HG02798 (cell line): Measurements from ENCODE around the gene ANKLE2.
A peak's percentile ranks its signal among the peaks of the same experiment; 100 is the strongest.
"Not testable (repeated sequence)": the region's sequence is repeated elsewhere in the genome, so short reads cannot be mapped to it uniquely, and the experiment has no call there.

Source experiments
- ATAC-seq: cut with Tn5 transposase; IDR thresholded peaks from one replicate; pipeline ENCODE4 v1.9.1; 2021; ENCODE audit warnings: mild to moderate bottlenecking; ENCODE audit not compliant: unreplicated experiment, poor library complexity

ANKLE2 gene

DNA sequence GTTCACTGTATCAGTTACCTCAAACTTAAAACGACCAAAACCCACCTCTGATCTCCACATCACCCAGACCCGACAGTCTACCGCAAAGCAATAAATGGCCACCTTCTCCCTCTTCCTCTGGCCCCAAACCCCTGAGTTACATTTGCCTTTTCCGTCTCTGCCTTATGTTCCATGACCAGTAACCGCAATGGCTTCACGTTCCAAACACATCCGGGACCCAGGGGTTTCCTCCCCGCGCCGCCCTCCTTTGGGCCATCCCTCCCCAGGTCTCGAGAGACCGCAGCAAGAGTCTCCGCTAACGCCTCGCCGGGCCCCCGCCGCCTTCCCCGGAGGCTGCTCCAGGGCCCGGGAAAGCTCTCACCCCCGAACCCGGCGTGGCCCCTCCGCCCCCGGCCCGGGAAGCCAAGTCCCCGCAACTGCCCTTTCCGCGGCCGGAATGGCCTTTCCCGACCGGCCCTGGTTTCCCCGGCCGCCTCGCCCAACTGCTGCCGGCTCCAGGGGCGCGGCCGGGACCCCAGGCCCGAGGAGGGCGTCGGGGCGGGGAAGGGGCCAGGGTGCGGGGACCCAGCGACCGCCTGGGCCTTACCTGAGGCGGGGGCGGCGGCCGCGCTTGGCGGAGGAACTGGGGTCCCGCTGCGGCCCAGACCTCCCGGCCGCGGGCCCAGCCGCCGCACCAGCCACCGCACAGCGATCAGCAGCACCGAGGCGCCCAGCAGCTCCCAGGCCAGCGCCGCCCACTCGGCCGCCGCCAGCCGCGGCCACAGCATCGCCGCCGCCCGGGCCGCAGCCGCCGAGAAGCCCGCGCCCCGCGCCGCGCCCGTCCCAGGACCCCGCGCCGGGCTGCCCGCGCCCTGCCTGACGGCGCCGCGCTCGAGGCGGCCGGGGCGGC is at the start of gene ANKLE2:
Gene ANKLE2 (minus strand): TSS at position 801 of the 889 bp plus-strand sequence. CDS start 34 bp downstream, at position 767.
- peak; percentile 12 for ATAC-seq

- ATAC-seq, result not testable (repeated sequence)
These were observed 47.8 kb upstream of the ANKLE2 start for GRCh38 chr12:132809391-132809790.

- no peak for ATAC-seq
These were observed 45.9 kb upstream of the ANKLE2 start for GRCh38 chr12:132807295-132808092.

DNA sequence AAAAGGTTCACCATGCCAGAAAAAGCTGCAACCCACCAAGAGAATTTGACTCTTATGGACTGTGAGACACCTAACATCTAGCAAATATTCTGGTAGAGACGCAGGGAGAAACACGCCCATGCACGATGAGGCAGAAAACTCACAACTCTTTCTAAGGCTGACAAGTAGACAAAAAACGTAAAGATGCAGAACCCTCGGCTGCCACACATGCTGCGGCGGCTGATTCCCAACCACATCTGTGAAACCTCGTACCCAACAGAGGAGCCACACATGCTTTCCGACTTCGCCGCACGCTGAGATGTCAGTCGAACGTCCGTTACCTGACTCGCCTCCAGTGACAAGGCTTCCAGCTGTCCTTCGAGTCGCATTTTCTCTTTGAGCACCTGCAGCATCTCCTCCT is 45.2 kb upstream of the ANKLE2 start:
- no peak for ATAC-seq

- no peak for ATAC-seq
These were observed 42.8 kb upstream of the ANKLE2 start for GRCh38 chr12:132804426-132804861.

GRCh38 chr12:132803888-132804287 is 42.3 kb upstream of the ANKLE2 start:
- ATAC-seq, result no peak

- ATAC-seq, result no peak
These were observed 41.5 kb upstream of the ANKLE2 start for GRCh38 chr12:132803125-132803524.

- ATAC-seq, result no peak
These were observed 40.1 kb upstream of the ANKLE2 start for GRCh38 chr12:132801741-132802140.

- ATAC-seq, result no peak
These were observed 37.2 kb upstream of the ANKLE2 start for GRCh38 chr12:132798836-132799235.

DNA sequence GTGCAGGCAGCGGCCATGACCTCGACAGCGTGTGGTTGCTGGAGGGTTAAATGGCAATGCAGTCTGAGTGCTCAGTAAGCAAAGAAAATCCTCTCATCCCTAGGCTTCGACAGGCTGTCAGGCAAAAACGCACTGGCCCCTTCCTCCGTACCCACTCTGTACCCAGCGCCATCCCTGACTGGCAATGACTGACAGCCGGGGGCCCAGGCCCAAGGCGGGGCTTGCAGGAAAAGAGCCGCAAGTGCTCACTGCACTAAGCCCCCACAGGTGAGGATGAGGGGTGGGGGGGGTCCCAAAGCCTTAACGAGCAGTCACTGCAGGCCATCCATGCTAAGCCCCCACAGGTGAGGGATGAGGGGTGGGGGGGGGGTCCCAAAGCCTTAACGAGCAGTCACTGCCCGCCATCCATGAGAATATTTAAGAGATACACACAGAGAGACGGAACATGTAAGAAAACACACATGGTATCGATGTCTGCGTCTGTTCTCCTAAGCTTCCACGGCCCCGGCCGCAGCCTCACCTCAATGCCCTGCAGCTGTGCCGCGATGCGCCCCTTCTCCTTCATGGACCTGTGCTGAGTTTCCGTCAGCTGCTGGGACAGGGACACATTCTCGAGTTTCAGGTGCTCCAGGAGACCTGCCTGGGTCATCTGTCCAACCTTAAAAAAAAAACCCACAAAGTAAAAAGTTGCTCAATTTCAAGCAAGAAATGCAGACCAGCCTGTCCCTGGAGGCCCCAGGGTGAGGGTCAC is 36.4 kb upstream of the ANKLE2 start:
- ATAC-seq, result no peak

GRCh38 chr12:132795847-132796246 is 34.2 kb upstream of the ANKLE2 start:
- no peak for ATAC-seq

GRCh38 chr12:132791940-132792339 is 30.3 kb upstream of the ANKLE2 start:
- not testable (repeated sequence) for ATAC-seq

DNA sequence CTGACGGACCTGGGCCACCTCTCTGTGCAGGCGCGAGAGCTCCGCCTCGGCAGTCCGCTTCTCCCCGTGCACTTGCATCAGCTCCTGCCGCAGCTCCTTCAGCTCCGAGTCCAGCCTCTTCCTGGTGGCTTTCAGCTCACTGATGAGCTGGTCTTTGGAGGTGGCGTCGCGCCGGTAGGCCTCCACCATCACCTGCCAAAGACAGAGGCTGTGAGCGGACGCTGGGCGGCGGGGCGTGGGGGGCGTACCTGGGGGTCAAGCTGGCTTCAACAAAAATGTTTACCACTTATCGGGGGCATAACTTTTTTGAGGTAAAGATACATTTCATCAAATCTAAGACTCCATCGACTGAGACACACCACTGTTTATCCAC is 27.5 kb upstream of the ANKLE2 start:
- no peak for ATAC-seq

- ATAC-seq, result no peak
These were observed 26.9 kb upstream of the ANKLE2 start for GRCh38 chr12:132788375-132789098.

DNA sequence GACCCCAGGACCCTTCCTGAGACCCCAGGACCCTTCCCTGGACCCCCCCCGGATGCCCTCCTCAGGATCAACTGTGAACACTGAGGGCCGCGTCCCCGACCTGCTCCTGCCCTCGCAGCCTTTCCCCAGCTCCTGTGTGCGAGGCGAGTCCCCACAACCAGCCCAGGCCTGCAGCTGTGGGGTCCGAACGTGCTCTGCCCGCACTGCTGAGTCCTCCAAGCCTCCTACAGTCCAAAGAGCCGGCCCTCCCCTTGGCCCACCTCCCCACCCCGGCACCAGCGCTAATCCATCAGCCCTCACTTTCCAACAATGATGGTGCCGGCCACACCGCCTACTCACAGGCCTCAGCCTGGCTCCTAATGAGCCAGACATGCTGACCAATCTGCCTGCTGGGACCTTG is 26.2 kb upstream of the ANKLE2 start:
- ATAC-seq, result no peak

- ATAC-seq, result no peak
These were observed 24.6 kb upstream of the ANKLE2 start for GRCh38 chr12:132786192-132786591.

DNA sequence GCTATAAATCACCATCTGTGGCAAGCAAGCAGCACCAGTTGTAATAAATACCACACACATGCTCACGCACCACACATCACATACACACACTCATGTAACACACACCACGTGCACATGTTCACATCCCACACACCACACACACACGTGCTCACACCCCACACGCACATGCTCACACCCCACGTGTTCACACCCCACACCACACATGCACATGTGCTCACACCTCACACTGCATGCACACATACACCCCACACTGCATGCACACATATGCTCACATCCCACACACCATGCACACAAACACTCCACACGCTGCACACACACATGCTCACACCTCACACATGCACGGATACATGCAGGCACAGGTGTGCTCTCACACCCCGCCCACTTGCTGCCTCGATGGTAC is 22.9 kb upstream of the ANKLE2 start:
- ATAC-seq, result no peak

- ATAC-seq, result no peak
These were observed 22.4 kb upstream of the ANKLE2 start for GRCh38 chr12:132783917-132784531.

DNA sequence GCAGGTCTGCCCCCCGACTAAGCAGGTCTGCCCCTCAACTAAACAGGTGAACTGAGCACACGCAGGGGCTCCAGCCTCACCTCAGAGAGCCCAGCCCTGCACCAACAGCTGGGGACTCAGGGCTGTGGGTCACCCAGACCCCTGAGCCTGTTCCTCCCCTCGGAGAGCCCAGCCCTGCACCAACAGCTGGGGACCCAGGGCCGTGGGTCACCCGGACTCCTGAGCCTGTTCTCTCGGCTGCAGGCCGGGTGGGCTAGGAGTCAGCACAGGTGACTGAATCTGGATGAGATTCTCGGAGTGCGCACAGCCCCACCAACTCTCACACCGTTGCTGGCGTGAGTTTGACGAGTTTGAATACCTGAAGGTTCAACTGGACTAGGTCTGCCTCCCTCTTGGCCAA is 20.3 kb upstream of the ANKLE2 start:
- no peak for ATAC-seq
